ENCODE results near the gene PIRT.

Gene PIRT

GRCh38 chr17:10842658-10843057, 4.8 kb upstream of the PIRT start:
- no peak overlapping the region for H3K4me3 ChIP-seq (ENCODE audit: low read depth, low read length)
- no peak for TF ChIP-seq CTCF (IDR thresholded peaks at IDR 0.05; ENCODE audit: low read depth, low read length, missing control alignments)
- DNase-seq (ENCODE audit: low read depth): no peak

GRCh38 chr17:10838682-10839081, 795 bp upstream of the PIRT start:
- no peak for TF ChIP-seq CTCF (IDR thresholded peaks at IDR 0.05; ENCODE audit: low read depth, low read length, missing control alignments)
- no peak for DNase-seq (ENCODE audit: low read depth)
- H3K4me3 ChIP-seq (ENCODE audit: low read depth, low read length): no peak overlapping the region

- no peak for DNase-seq (ENCODE audit: low read depth)
- no peak for TF ChIP-seq CTCF (IDR thresholded peaks at IDR 0.05; ENCODE audit: low read depth, low read length, missing control alignments)
These were observed 809 bp downstream of the PIRT start for GRCh38 chr17:10836966-10837590.

GRCh38 chr17:10836145-10836544, 1.7 kb downstream of the PIRT start:
- no peak overlapping the region for H3K4me3 ChIP-seq (ENCODE audit: low read depth, low read length)
- TF ChIP-seq CTCF (IDR thresholded peaks at IDR 0.05; ENCODE audit: low read depth, low read length, missing control alignments): no peak
- DNase-seq (ENCODE audit: low read depth): no peak

More at GRCh38 chr17:10836966-10837590, 809 bp downstream of the PIRT start:
- H3K4me3 ChIP-seq (ENCODE audit: low read depth, low read length): no peak overlapping the region

DNA sequence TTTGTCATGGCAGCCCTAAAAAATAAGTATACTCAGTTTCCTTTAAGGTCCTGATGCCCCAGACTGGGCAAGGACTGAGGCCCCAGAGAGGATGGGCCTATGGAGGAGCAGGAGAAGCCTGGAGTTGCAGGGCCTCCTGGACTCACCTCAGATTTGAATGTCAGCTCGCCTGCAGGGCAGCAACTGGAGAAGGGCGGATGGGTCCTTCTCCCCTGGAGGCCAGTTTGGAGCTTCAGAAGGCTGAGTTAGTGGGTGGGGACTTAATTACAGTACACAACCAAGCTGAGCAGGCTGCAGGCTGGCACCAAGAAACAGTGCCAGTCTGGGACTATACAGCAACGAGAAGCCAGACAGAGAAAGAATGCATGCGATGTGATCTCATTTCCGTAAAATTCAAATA, 6.2 kb downstream of the PIRT start:
- DNase-seq (ENCODE audit: low read depth): no peak
- H3K4me3 ChIP-seq (ENCODE audit: low read depth, low read length): no peak overlapping the region
- TF ChIP-seq CTCF (IDR thresholded peaks at IDR 0.05; ENCODE audit: low read depth, low read length, missing control alignments): no peak

GRCh38 chr17:10827898-10828552, 9.9 kb downstream of the PIRT start:
- DNase-seq (ENCODE audit: low read depth): no peak
- H3K4me3 ChIP-seq (ENCODE audit: low read depth, low read length): no peak overlapping the region
- TF ChIP-seq CTCF (IDR thresholded peaks at IDR 0.05; ENCODE audit: low read depth, low read length, missing control alignments): no peak

- no peak for TF ChIP-seq CTCF (IDR thresholded peaks at IDR 0.05; ENCODE audit: low read depth, low read length, missing control alignments)
- DNase-seq (ENCODE audit: low read depth): no peak
- H3K4me3 ChIP-seq (ENCODE audit: low read depth, low read length): no peak overlapping the region
These were observed 13.0 kb downstream of the PIRT start for GRCh38 chr17:10824874-10825273.

Data from GM12864 (cell line).